HG02623 (cell line): ENCODE results near the gene FABP6.

ENCODE experiments used
- ATAC-seq: cut with Tn5 transposase; IDR thresholded peaks from one replicate; pipeline ENCODE4 v1.9.1; 2021; ENCODE audit warnings: moderate library complexity; ENCODE audit not compliant: unreplicated experiment

Gene FABP6

DNA sequence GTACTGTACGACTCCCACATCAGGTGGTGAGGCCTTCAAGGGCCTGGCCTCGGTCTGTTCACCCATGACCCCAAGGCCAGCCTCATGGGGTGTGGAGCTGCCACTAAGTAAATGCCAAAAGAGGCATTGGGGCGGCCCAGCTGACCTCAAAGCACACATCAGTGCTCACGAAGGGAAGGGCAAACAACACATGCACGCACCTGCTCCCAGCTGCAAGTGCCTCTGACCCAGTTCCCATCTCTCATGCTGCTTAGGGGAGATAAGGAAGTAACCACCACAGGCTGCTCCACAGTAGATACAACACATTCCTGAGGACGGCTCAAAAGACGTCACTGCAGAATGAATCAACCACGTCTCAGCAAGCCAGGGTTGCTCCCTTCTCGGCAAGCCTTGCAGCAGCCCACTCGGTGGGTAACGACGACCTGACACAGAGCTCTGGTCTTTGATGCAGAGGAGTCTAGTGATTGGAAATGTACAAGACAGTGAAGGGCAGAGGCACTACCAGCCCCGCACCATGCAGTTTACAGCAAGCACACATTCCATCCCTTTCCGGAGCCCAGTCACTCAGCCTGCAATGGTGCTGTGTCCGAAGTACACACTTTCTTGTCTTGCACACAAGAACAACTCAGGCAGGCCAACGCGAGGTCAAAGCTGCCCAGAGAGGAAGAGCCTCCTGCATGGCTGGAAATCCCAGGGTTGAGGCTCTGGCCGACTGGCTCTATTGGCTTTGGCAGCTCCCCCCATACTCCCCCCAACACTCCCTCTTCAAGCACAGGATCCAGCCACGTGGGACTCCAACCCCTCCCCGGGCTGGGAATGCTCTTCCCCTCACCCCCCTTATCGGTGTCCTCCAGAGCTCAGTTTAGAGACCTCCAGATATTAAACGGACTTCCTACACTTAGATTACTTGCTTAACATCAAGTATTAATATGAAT, 31.8 kb downstream of the FABP6 start:
- ATAC-seq, result peak; percentile 48

- ATAC-seq, result no peak
Observed at GRCh38 chr5:160262151-160263074, 33.1 kb downstream of the FABP6 start.

- ATAC-seq, result no peak
Observed at GRCh38 chr5:160263326-160263855, 34.1 kb downstream of the FABP6 start.

- no peak for ATAC-seq
Observed at GRCh38 chr5:160266044-160266443, 36.7 kb downstream of the FABP6 start.

DNA sequence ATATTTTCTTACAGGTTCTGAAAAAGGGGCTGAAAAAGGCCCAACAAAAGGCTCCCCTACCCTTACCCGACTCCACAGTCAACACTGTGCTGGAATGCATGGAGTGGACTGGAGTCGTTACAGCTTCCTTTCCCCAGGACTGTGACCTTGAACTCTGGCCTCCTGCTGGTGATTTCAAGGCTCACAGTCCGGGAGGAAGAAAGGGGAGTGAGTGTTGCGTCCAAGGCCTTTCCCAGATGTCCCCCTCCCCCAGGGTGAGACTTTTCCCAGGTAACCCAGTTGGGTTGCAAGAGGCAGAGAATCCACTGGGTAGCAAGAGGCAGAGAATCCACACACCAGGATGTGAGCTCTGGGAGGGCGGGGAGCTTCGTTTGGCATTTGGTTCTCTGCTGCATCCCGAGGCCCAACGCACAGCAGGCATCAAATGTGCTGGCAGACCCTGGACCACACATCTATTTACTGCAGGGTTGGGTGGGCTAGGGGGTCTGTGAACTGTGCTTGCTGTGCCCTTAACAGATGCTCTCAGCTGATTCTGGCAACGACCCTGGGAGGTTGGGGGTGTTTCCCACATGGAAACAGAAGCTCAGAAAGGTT, 37.5 kb downstream of the FABP6 start:
- no peak for ATAC-seq

GRCh38 chr5:160268121-160268520, 38.8 kb downstream of the FABP6 start:
- ATAC-seq, result no peak

DNA sequence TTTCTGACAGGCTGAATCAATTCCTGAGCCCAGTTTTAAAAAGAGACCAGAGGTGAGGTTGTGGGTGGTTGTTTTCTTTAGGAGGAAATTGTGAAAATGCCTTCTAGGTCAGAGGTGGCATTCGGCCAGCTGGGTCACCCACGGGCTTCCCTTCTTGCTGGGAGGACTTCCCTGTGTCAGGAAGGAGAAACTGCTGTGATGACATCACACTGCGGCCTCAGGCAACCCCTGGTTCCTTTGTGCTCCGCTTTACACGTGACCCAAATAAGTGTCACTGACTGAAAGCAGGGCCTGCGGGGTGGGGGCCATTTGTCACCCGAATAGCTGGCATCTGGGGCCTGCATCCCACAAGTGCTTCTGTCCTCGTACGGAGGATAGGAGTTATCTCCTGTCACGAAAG, 39.7 kb downstream of the FABP6 start:
- no peak for ATAC-seq

GRCh38 chr5:160270704-160271103, 41.4 kb downstream of the FABP6 start:
- ATAC-seq, result no peak

DNA sequence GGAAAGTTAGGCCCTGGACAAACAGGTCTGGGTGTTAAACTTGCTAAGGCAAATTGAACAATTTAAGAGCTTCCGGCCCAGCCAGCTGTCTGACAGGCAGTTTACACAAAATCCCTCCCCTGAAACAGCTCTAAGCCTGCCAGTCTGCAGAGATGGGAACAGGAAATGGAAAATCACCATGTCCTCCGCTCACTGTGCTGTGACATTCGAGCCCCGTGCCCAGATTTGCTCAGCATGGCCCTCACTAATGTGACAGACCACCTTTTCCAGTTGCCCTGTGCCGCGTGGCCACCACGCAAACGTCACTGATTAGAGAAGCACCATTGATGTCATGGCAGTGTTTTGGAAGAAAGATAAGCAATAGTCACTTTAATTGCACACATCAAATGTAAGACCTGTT, 42.1 kb downstream of the FABP6 start:
- ATAC-seq, result no peak

GRCh38 chr5:160271836-160272235, 42.5 kb downstream of the FABP6 start:
- ATAC-seq, result no peak

DNA sequence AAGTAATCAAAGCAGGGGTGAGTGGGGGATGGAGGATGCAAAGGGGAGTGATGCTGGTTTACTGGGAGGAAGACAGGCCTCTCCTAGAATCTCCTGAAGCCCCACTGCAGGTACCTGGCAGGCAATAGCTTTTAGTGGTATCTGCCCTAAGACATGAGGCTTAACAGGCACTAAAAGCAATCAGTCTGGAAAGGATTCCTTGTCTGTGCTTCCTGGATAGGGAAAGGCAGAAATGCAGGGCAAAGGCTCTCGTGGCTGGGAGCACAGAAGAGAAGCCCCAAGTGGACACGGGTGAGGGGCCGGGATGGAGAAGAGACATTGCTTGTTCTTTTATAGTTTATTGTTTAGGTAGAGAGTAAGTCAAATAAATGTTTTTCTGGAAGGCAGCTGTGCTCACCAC, 43.0 kb downstream of the FABP6 start:
- ATAC-seq, result no peak

DNA sequence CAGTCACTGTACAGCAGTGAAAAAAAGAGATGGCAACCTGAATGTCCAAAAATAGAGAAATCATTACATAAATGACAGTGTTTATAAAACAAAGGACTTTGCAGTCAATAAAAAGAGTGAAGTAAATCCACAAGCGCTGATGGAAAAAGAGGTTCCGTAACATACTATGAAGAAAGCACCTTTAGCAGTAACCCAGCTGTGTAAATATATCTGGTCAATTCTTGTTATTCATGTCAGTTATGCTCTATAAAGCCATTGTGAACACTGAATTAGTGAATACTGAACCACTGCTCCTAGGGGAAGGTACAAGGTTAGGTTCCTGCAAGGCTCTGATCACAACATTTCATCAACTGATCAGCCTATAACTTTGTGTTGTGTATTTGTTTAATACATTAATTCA, 43.6 kb downstream of the FABP6 start:
- no peak for ATAC-seq

DNA sequence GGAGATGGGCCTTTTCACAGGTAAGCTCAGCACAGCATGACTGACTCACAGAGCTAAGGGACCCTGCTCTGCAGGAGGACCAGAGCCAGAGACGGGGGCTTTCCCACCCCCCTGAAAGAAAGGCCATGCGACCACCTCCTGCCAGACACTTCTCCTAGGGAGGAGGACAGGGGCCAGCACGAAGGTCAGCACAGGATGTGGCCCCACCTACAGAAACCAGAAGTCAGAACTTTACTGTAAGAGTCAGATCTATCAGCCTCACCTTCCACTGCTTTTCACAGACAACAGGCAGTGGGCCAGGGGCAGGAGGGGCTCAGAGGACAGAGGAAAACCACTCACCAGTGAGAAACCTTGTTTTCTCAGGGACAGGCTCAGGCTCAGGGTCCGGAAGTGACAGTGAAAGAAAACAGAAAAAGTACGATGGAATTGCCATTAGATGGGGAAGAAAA, 45.2 kb downstream of the FABP6 start:
- no peak for ATAC-seq

DNA sequence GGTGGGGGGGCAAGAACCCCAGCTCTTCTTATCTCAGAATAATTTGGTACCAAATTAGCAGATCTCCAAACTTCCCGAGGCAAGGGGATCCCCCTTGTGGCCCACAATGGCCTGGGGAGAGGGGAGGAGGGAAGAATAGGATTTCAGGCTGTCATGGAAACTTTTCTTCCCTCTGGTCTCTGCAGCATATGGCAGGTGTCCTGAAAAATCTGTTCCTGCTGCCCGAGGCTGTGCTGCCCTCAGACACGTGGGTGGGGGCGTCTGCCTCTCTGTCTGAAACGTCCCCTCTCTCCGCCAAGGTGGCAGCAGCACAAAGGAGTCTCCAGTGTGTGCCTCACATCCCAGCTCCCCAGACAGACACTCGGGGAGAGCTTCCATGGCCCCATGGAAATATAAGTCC, 49.0 kb downstream of the FABP6 start:
- ATAC-seq, result no peak

GRCh38 chr5:160280384-160281095, 51.2 kb downstream of the FABP6 start:
- no peak for ATAC-seq

DNA sequence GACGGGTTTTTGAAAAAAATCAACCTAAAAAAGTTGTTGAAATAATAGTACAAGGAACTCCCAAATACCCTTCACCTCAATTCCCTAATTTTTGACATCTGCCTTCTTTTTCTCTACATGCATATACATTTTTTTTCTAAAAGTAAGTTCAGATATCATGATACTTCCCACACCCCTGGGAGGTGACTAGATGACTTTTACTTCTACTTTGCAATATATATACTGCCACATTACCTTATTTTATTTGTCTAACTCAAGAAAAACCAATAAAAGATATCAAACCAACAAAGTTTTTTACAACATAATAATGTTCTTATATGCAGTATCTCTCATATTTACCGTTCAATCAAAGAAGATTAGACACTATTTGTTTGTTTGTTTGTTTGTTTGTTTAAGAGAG, 52.0 kb downstream of the FABP6 start:
- ATAC-seq, result no peak

- ATAC-seq, result no peak
Observed at GRCh38 chr5:160284291-160284873, 55.1 kb downstream of the FABP6 start.

GRCh38 chr5:160285316-160285715, 56.0 kb downstream of the FABP6 start:
- no peak for ATAC-seq

GRCh38 chr5:160286947-160287346, 57.6 kb downstream of the FABP6 start:
- no peak for ATAC-seq
